ENCODE measurements around the gene OR5T2.
"Not testable (repeated sequence)": the region's sequence is repeated elsewhere in the genome, so short reads cannot be mapped to it uniquely, and the experiment has no call there.

OR5T2 gene

DNA sequence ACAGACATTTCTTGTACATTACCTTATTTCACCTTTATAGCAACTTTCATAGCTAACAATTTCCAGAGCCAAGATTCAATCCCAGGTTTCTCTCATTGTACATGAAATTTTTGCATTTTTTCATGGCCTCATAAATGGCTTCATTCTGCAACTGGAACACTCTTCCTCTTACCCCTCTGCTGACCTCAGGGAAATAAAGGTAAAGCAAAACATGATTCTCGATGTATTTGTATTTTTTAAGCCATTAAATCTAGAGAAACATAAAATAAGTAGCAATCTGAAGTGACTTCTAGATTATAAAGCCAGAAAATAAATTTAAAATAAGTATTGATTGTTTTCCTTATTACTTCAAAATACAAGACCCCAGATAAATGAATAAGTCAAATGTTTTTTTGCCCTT, at the start of gene OR5T2:
Gene OR5T2, minus strand, starts transcription at position 101 of the 400 bp plus-strand sequence. CDS start 1,193 bp downstream, outside the sequence.
- no peak for DNase-seq

DNA sequence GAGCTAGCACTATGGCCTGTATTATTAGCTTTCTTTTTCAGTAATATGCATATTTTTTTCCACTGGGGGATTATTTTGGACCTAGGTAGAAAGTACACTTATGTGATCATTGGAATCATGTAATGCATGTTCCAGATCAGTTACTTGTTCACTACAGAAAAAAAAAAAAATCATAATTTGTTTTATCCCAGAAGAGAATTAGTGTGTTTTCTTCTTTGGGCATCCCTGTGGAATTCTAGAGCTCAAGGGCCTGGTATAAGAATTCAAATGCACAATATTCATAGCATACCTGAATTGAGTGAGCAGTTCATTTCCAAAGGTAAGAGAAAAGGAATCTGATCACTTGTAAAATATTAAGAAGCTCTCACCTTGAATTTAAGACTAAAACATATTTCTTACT, 39.8 kb upstream of the OR5T2 start, which contains the start of gene OR5T1:
Gene OR5T1, plus strand, starts transcription at position 301 of the 400 bp plus-strand sequence. CDS start 1,485 bp downstream, outside the sequence.
- DNase-seq, result no peak

- DNase-seq, result no peak
Observed at GRCh38 chr11:56271092-56271491, 37.0 kb upstream of the OR5T2 start.

DNA sequence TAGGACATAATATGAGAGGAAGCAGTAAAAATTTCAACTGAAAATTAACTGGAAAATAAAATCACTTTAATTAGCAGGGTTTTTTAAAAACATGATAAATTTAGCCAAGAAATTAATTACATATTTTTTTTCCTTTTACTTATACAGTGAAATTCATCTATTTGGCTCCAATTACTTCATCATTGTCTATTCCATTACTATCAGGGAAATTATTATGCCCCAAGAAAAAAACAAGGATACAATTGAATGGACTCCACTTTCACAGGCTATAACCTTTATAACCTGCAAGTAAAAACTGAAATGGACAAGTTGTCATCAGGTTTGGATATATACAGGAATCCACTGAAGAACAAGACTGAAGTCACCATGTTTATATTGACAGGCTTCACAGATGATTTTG, 17.9 kb upstream of the OR5T2 start, which contains the start of gene OR5T3:
Gene OR5T3, plus strand, starts transcription at position 301 of the 400 bp plus-strand sequence. Its CDS starts 0 bp downstream, at position 301.
- no peak for DNase-seq

DNA sequence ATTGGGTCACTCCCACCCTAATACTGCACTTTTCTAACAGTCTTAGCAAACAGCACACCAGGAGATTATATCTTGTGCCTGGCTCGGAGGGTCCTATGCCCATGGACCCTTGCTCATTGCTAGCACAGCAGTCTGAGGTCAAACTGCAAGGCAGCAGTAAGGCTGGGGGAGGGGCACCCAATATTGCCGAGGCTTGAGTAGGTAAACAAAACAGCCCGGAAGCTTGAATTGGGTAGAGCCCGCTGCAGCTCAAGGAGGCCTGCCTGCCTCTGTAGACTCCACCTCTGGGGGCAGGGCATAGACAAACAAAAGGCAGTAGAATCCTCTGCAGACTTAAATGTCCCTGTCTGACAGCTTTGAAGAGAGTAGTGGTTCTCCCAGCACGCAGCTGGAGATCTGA, 14.3 kb downstream of the OR5T2 start:
- not testable (repeated sequence) for DNase-seq

- no peak for DNase-seq
Observed at GRCh38 chr11:56214537-56214936, 19.5 kb downstream of the OR5T2 start.

DNA sequence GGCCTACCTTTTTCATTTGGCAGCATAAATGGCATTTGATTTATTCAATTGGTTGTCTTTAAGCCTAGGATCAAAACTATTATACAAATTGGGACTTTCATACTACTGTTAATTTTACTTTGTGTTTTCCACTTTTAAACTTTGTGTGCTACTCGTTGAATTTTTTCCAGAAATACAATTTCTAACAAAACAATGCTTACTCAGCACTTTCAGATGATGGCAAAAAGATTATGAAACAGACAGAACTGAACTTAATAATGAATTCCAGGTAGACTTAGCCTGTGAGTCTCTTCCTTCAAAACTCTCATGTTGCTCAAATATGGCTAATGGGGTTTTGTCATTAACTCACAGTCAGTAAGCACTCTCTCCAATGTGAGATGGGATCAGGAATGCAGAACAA, 26.3 kb downstream of the OR5T2 start:
- no peak for DNase-seq

DNA sequence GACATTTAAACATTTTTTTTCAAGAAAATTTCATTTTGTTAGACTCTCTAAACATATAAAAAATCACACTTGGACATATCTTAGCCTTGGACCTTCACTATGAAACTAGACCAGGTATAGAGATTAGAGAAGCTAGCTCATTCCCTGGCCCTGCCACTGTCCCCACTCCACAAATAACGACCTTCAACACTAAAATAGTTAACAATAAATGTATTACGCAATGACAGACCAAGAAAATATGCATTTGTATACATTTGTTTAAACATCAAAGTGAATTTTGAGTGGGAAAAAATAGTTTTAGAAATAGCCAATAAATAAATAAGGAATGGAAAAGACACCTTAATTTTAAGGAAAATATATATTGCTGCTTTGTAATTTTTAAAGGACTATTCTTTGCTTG, 36.7 kb downstream of the OR5T2 start:
- no peak for DNase-seq

DNA sequence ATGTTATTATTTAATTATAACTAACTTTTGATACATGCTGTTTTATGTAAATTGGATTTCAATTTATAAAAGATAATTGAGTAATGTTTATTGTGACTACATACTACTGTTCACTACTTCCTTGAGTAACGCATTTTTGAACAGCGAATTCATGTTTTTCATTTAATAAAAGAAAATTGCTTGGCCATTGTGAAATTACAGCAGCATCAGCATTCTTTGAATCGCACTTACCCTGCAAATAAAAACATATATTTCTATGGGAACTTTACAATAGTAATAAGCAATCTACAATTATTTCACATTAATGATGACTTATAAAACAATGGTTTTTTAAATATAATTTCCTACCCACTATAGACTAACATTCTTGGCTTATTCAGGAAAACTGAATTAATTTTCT, 37.4 kb downstream of the OR5T2 start:
- DNase-seq, result no peak

GRCh38 chr11:56188602-56189001, 45.5 kb downstream of the OR5T2 start:
- no peak for DNase-seq

- DNase-seq, result no peak
Observed at GRCh38 chr11:56183459-56183858, 50.6 kb downstream of the OR5T2 start.

Data from amniotic stem cell (primary cell).